Activated CD8-positive, alpha-beta T cell treated with anti-CD3 and anti-CD28 coated beads for 36 hours (primary cell): ENCODE results near the gene RABAC1. TPM values are rescaled to one million over a fixed set of nuclear protein-coding genes. Genes with fewer than 3 reads are reported as not detected.

ENCODE experiments used
- ATAC-seq: fragments of 200-7000 bp; cut with Tn5 transposase; one replicate; pipeline ENCODE4 v1.10.0; 2021; ENCODE audit warnings: mild to moderate bottlenecking, moderate library complexity
- CTCF ChIA-PET: fragments of 350-600 bp; sonication (Branson Sonifier 250); formaldehyde crosslinking; loops from one replicate; lab custom pipeline; 2021; ENCODE audit warnings: antibody characterized with exemption; lab: Charles Lee
- POLR2A ChIA-PET: fragments of 350-600 bp; sonication (Branson Sonifier 250); formaldehyde crosslinking; loops from one replicate; lab custom pipeline; 2021; ENCODE audit warnings: antibody characterized with exemption; lab: Charles Lee
- DNase-seq: peaks from one replicate; pipeline ENCODE4 v3.0.0-alpha.2; 2020
- H3K27ac Mint-ChIP-seq: one replicate; pipeline ENCODE4 v1.8.0; 2021; ENCODE audit warnings: mild to moderate bottlenecking, mixed read lengths
- H3K27me3 Mint-ChIP-seq: one replicate; pipeline ENCODE4 v1.8.0; 2021; ENCODE audit warnings: mixed read lengths
- H3K36me3 Mint-ChIP-seq: one replicate; pipeline ENCODE4 v1.8.0; 2021; ENCODE audit warnings: low read depth, mixed read lengths
- H3K4me1 Mint-ChIP-seq: one replicate; pipeline ENCODE4 v1.8.0; 2021; ENCODE audit warnings: low read depth, mixed read lengths
- H3K4me3 Mint-ChIP-seq: one replicate; pipeline ENCODE4 v1.8.0; 2021; ENCODE audit warnings: mild to moderate bottlenecking, moderate library complexity, mixed read lengths
- H3K9me3 Mint-ChIP-seq: one replicate; pipeline ENCODE4 v1.8.0; 2021; ENCODE audit warnings: mixed read lengths
- CTCF ChIP-seq: fragments of 200-600 bp; IDR thresholded peaks from one replicate; pipeline ENCODE4 v1.8.0; 2022; ENCODE audit warnings: antibody characterized with exemption, mild to moderate bottlenecking
- intact Hi-C: fragments of 100-400 bp; cut with micrococcal nuclease; formaldehyde crosslinking; loops from one replicate; pipeline ENCODE4 v1.10.0; 2022
- total RNA-seq, 2 experiments: library from RNA; stranded (reverse); gene quantifications; one replicate each; pipeline ENCODE4 v1.2.3, GENCODE V29; 2021

The RABAC1 gene
- total RNA-seq, 2 experiments from 2014 or later, result 49.6 to 52.4 TPM

GRCh38 chr19:41968751-41969595, 9.9 kb upstream of the RABAC1 start:
- H3K4me1 Mint-ChIP-seq, result peaks cover 3% of the 10 kb centered on the region
- DNase-seq (no peak), ATAC-seq (no peak)
- H3K4me3 Mint-ChIP-seq, result no peak overlapping the region
- no peak for TF ChIP-seq CTCF
- ChIA-PET CTCF (interaction anchor here (0.7 to 0.9 kb wide), 2 partner anchors 66 to 134 kb away, joined by 3 read pairs; no protein-coding TSS in a partner anchor), POLR2A (no interaction called here)
- intact Hi-C loops, result no loop called here
- H3K27me3 Mint-ChIP-seq, result no peaks in the 10 kb centered on the region
- H3K36me3 Mint-ChIP-seq, result peaks cover 1% of the 10 kb centered on the region
- H3K9me3 Mint-ChIP-seq, result no peaks in the 10 kb centered on the region
- no peak overlapping the region for H3K27ac Mint-ChIP-seq

GRCh38 chr19:41967054-41967783, 8.1 kb upstream of the RABAC1 start:
- no peaks in the 10 kb centered on the region for H3K27me3 Mint-ChIP-seq
- TF ChIP-seq CTCF, result no peak
- ATAC-seq (no peak), DNase-seq (no peak)
- H3K4me3 Mint-ChIP-seq, result no peak overlapping the region
- ChIA-PET POLR2A (no interaction called here), CTCF (no interaction called here)
- intact Hi-C loops, result no loop called here
- no peak overlapping the region for H3K27ac Mint-ChIP-seq
- H3K36me3 Mint-ChIP-seq, result peaks cover 1% of the 10 kb centered on the region
- H3K9me3 Mint-ChIP-seq, result no peaks in the 10 kb centered on the region
- peaks cover 3% of the 10 kb centered on the region for H3K4me1 Mint-ChIP-seq

GRCh38 chr19:41965106-41965505, 6.0 kb upstream of the RABAC1 start:
- H3K36me3 Mint-ChIP-seq, result no peaks in the 10 kb centered on the region
- intact Hi-C loops, result no loop called here
- no peak for ATAC-seq
- H3K4me1 Mint-ChIP-seq, result peaks cover 3% of the 10 kb centered on the region
- H3K4me3 Mint-ChIP-seq, result no peak overlapping the region
- no peak for DNase-seq
- no peaks in the 10 kb centered on the region for H3K27me3 Mint-ChIP-seq
- H3K27ac Mint-ChIP-seq, result no peak overlapping the region
- no peak for TF ChIP-seq CTCF
- ChIA-PET POLR2A (interaction anchor here (0.7 kb wide), 1 partner anchor 39 kb away, joined by 3 read pairs; no protein-coding TSS in a partner anchor), CTCF (interaction anchor here (1.5 to 1.7 kb wide), 2 partner anchors 13 to 64 kb away, joined by 3 to 5 read pairs; no protein-coding TSS in a partner anchor)
- no peaks in the 10 kb centered on the region for H3K9me3 Mint-ChIP-seq

GRCh38 chr19:41960973-41961372, 1.9 kb upstream of the RABAC1 start:
- Mint-ChIP-seq H3K27me3 (no peaks in the 10 kb centered on the region), H3K4me3 (no peak overlapping the region), H3K9me3 (no peaks in the 10 kb centered on the region), H3K4me1 (peaks cover 18% of the 10 kb centered on the region), H3K27ac (no peak overlapping the region), H3K36me3 (peaks cover 1% of the 10 kb centered on the region)
- DNase-seq (no peak), ATAC-seq (no peak)
- TF ChIP-seq CTCF, result no peak
- intact Hi-C loops, result no loop called here
- POLR2A ChIA-PET, result no interaction called here
- CTCF ChIA-PET, result interaction anchor here (0.8 to 4.6 kb wide), 4 partner anchors 18 to 208 kb away, joined by 3 to 18 read pairs (median 8); no protein-coding TSS in a partner anchor
